PC-9 (cell line): ENCODE data around the gene SFMBT2. TPM values are rescaled to one million over a fixed set of nuclear protein-coding genes. Genes with fewer than 3 reads are reported as not detected.

Source experiments
- BruUV-seq: library from RNA; stranded (reverse); fragments of 400-500 nt; replicated peaks from 2 replicates; lab custom pipeline; 2021; lab: Mats Ljungman, UMichigan
- CTCF ChIA-PET: fragments of 300-600 bp; sonication (Branson Sonifier 250); formaldehyde crosslinking; loops from one replicate; lab custom pipeline; 2022; ENCODE audit warnings: antibody characterized with exemption; lab: Charles Lee
- POLR2A ChIA-PET: fragments of 300-600 bp; sonication (Branson Sonifier 250); formaldehyde crosslinking; loops from one replicate; lab custom pipeline; 2022; ENCODE audit warnings: antibody characterized with exemption; ENCODE audit not compliant: unreplicated experiment; lab: Charles Lee
- DNase-seq, 2 experiments: peaks; one replicate each; pipeline versions ENCODE4 v3.0.0 to v3.0.0-alpha.2; 2015 to 2022; ENCODE audit warnings: mixed read lengths in 1 of 2
- H2AFZ ChIP-seq: fragments of 200-600 bp; sonication (generic); 2 replicates; pipeline ENCODE4 v1.8.1; 2017; ENCODE audit warnings: antibody characterized with exemption
- H3F3A ChIP-seq: fragments of 200-600 bp; sonication (generic); 2 replicates; pipeline ENCODE4 v1.8.1; 2017; ENCODE audit warnings: antibody characterized with exemption, mild to moderate bottlenecking, low read depth; ENCODE audit not compliant: insufficient read depth
- H3K27ac ChIP-seq: fragments of 200-600 bp; sonication (generic); 2 replicates; pipeline ENCODE4 v1.6.1; 2016; ENCODE audit warnings: mixed run types
- H3K27me3 ChIP-seq: fragments of 200-600 bp; sonication (generic); 2 replicates; pipeline ENCODE4 v1.6.1; 2016; ENCODE audit warnings: low read depth, mixed run types; ENCODE audit not compliant: insufficient read depth
- H3K36me3 ChIP-seq: fragments of 200-600 bp; sonication (generic); 2 replicates; pipeline ENCODE4 v1.6.1; 2016; ENCODE audit warnings: low read depth, mixed run types
- H3K4me1 ChIP-seq: fragments of 200-600 bp; sonication (generic); replicated peaks from 2 replicates; pipeline ENCODE4 v1.6.1; 2016; ENCODE audit warnings: mixed run types; ENCODE audit not compliant: insufficient read depth
- H3K4me2 ChIP-seq: fragments of 200-600 bp; sonication (generic); 2 replicates; pipeline ENCODE4 v1.6.1; 2017; ENCODE audit warnings: mixed run types
- H3K4me3 ChIP-seq: fragments of 200-600 bp; sonication (generic); 2 replicates; pipeline ENCODE4 v1.6.1; 2016; ENCODE audit warnings: mixed run types
- H3K79me2 ChIP-seq: fragments of 200-600 bp; sonication (generic); 2 replicates; pipeline ENCODE4 v1.6.1; 2017; ENCODE audit warnings: low read depth, mixed run types
- H3K9me2 ChIP-seq: fragments of 200-600 bp; sonication (generic); 2 replicates; pipeline ENCODE4 v1.8.1; 2017; ENCODE audit warnings: mild to moderate bottlenecking; ENCODE audit not compliant: insufficient read depth
- H3K9me3 ChIP-seq: fragments of 200-600 bp; sonication (generic); 2 replicates; pipeline ENCODE4 v1.8.1; 2016; ENCODE audit warnings: low read depth; ENCODE audit not compliant: insufficient read depth
- H4K20me1 ChIP-seq: fragments of 200-600 bp; sonication (generic); 2 replicates; pipeline ENCODE4 v1.8.1; 2017; ENCODE audit not compliant: insufficient read depth
- EZH2 ChIP-seq: fragments of 200-600 bp; sonication (generic); IDR thresholded peaks from 2 replicates; pipeline ENCODE4 v1.8.0; 2017; ENCODE audit warnings: antibody characterized with exemption, low read depth
- intact Hi-C: fragments of 100-400 bp; cut with micrococcal nuclease; formaldehyde crosslinking; loops from one replicate; pipeline ENCODE4 v1.10.0; 2022; ENCODE audit not compliant: unreplicated experiment
- total RNA-seq: library from RNA; stranded (reverse); gene quantifications from 2 replicates; pipeline ENCODE4 v1.2.3, GENCODE V29; 2021
- TF ChIP-seq, protein P1 (sequence below): fragments of 200-600 bp; sonication (generic); conservative IDR thresholded peaks from 2 replicates; pipeline ENCODE4 v1.6.1; 2017; ENCODE audit warnings: mixed run types, antibody characterized with exemption, mild to moderate bottlenecking, moderate library complexity

SFMBT2 gene
- total RNA-seq, 1 experiment from 2014 or later = 0.07 TPM

DNA sequence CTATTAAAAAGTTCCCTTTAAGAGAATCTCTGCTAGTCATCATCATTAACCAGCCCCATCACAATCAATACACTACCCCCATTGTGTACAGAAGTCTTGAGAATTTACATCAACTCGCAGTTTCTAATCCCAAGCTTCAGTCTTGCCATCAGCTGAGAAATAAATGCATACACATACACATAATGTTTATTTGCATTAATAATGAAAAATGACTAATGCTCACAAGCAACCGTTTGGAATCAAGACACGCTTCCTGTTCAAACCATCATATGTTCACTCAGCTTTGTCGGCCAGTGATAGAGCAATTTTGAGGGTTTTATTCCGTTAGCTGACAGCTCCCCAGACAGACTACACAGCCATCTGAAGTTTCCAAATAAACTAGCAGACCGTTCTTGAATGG is 287.1 kb downstream of the SFMBT2 start:
- Histone ChIP-seq H3K36me3 (no peaks in the 10 kb centered on the region), H3K9me3 (no peaks in the 10 kb centered on the region), H3K4me2 (no peak overlapping the region), H2AFZ (no peak overlapping the region), H3K9me2 (no peaks in the 10 kb centered on the region), H3K27ac (no peak overlapping the region), H3K79me2 (no peaks in the 10 kb centered on the region), H3F3A (no peaks in the 10 kb centered on the region), H3K27me3 (no peaks in the 10 kb centered on the region), H3K4me3 (no peak overlapping the region), H4K20me1 (no peaks in the 10 kb centered on the region), H3K4me1 (no peaks in the 10 kb centered on the region)
- no TSS peak for BruUV-seq
- no peak for TF ChIP-seq EZH2
- TF ChIP-seq, protein P1, sequence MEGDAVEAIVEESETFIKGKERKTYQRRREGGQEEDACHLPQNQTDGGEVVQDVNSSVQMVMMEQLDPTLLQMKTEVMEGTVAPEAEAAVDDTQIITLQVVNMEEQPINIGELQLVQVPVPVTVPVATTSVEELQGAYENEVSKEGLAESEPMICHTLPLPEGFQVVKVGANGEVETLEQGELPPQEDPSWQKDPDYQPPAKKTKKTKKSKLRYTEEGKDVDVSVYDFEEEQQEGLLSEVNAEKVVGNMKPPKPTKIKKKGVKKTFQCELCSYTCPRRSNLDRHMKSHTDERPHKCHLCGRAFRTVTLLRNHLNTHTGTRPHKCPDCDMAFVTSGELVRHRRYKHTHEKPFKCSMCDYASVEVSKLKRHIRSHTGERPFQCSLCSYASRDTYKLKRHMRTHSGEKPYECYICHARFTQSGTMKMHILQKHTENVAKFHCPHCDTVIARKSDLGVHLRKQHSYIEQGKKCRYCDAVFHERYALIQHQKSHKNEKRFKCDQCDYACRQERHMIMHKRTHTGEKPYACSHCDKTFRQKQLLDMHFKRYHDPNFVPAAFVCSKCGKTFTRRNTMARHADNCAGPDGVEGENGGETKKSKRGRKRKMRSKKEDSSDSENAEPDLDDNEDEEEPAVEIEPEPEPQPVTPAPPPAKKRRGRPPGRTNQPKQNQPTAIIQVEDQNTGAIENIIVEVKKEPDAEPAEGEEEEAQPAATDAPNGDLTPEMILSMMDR = no peak
- intact Hi-C loops = no loop called here
- CTCF ChIA-PET = no interaction called here
- no peak for DNase-seq
- POLR2A ChIA-PET = no interaction called here

DNA sequence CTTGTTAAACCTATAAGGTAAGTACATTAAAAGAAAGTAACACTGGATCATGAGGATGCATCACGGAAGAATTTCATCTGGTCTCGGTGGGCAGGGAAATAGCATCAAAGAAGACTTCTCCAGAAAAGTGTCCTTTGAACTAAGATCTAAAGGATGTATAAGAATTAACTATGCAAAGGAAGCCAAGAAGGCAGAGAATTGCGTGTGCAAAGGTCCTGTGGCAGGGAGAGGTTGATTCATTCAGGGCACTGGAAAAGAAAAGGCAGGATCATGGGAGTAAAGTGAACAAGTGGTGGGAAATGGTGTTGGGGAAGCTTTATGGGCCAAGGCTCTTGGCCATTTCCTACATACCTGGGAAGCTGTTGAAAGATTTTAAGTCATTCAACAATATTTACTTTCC is 288.3 kb downstream of the SFMBT2 start:
- intact Hi-C loops = no loop called here
- no peak for DNase-seq
- Histone ChIP-seq H3K9me2 (no peaks in the 10 kb centered on the region), H4K20me1 (no peaks in the 10 kb centered on the region), H3K4me3 (no peak overlapping the region), H3K36me3 (no peaks in the 10 kb centered on the region), H3K4me1 (no peaks in the 10 kb centered on the region), H3K4me2 (no peak overlapping the region), H3K27me3 (peaks cover 5% of the 10 kb centered on the region; the same call in 1 of the 2 replicates), H3K27ac (no peak overlapping the region), H2AFZ (no peak overlapping the region), H3F3A (no peaks in the 10 kb centered on the region), H3K9me3 (no peaks in the 10 kb centered on the region), H3K79me2 (no peaks in the 10 kb centered on the region)
- POLR2A ChIA-PET = no interaction called here
- BruUV-seq = no TSS peak
- no peak for TF ChIP-seq EZH2
- TF ChIP-seq, protein P1 = no peak
- CTCF ChIA-PET = no interaction called here

DNA sequence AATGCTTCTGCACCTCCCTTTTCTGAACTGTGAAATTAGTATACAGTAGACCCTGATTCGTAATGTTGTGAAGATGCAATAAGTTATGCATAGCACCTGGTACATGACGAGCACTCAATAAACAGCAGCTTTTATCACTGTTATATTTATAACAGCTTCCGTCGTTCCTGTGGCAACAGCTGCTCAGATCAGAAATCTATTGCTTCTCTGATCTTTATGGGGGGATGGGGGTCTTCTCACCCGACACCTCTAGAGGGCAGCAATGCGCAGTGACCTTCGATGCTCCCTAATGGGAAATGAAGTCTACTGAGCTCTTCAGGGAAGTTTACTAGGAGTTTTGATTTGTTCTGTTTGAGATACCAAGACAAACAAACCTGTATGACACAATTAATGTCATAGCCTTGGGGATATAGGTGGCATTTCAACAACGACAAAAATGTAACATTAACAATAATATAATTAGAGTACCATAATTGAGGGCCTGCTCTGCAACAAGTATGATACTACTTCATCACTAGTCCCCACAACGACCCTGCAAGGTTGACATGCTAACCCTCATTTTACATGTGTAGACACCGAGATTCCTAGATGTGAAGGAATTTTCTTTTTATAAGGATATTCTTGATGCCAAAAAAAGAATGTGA is 289.6 kb downstream of the SFMBT2 start:
- TF ChIP-seq, protein P1 = peak; percentile 56
- no peak for TF ChIP-seq EZH2
- H3K4me1 ChIP-seq = no peaks in the 10 kb centered on the region
- peak in 1 of 2 experiments; percentile 14 for DNase-seq
- H3F3A ChIP-seq = no peaks in the 10 kb centered on the region
- H3K36me3 ChIP-seq = no peaks in the 10 kb centered on the region
- H3K9me2 ChIP-seq = no peaks in the 10 kb centered on the region
- H3K27ac ChIP-seq = no peak overlapping the region
- H3K4me3 ChIP-seq = no peak overlapping the region
- no TSS peak for BruUV-seq
- intact Hi-C loops = no loop called here
- ChIA-PET POLR2A (no interaction called here), CTCF (interaction anchor here (0.6 kb wide), 1 partner anchor 574 kb away, joined by 3 read pairs; no protein-coding TSS in a partner anchor)
- no peak overlapping the region for H2AFZ ChIP-seq
- no peaks in the 10 kb centered on the region for H3K9me3 ChIP-seq
- no peak overlapping the region for H3K4me2 ChIP-seq
- H3K27me3 ChIP-seq = peaks cover 10% of the 10 kb centered on the region; the same call in 1 of the 2 replicates
- H3K79me2 ChIP-seq = no peaks in the 10 kb centered on the region
- H4K20me1 ChIP-seq = no peaks in the 10 kb centered on the region
